HG03135 (cell line): ENCODE measurements around the gene CENPB.
"Not testable (repeated sequence)": the region's sequence is repeated elsewhere in the genome, so short reads cannot be mapped to it uniquely, and the experiment has no call there.

ENCODE experiments used
- ATAC-seq: cut with Tn5 transposase; IDR thresholded peaks from one replicate; pipeline ENCODE4 v1.9.1; 2021; ENCODE audit warnings: mild to moderate bottlenecking, moderate library complexity; ENCODE audit not compliant: unreplicated experiment

The CENPB gene

GRCh38 chr20:3789201-3789600 lies 2.7 kb upstream of the CENPB start:
- not testable (repeated sequence) for ATAC-seq

GRCh38 chr20:3788685-3789155 lies 2.2 kb upstream of the CENPB start:
- no peak for ATAC-seq

GRCh38 chr20:3787324-3788014 lies 929 bp upstream of the CENPB start:
- ATAC-seq, result no peak

DNA sequence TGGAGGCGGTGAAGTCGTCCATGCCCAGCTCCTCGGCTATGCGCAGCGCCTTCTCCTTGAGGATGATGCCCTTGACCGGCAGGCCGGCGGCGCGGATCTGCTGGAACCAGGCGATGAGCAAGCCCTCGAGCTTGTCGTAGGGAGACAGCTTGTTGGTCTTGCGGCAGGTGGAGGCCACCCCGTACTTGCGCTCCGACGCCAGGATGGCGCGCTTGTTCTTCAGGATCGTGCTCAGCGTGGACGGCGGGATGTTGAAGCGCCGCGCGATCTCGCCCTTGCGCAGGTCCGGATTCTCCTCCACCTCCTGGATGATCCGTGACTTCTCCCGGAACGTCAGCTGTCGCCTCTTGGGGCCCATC lies 435 bp downstream of the CENPB start:
- ATAC-seq, result peak; percentile 33

DNA sequence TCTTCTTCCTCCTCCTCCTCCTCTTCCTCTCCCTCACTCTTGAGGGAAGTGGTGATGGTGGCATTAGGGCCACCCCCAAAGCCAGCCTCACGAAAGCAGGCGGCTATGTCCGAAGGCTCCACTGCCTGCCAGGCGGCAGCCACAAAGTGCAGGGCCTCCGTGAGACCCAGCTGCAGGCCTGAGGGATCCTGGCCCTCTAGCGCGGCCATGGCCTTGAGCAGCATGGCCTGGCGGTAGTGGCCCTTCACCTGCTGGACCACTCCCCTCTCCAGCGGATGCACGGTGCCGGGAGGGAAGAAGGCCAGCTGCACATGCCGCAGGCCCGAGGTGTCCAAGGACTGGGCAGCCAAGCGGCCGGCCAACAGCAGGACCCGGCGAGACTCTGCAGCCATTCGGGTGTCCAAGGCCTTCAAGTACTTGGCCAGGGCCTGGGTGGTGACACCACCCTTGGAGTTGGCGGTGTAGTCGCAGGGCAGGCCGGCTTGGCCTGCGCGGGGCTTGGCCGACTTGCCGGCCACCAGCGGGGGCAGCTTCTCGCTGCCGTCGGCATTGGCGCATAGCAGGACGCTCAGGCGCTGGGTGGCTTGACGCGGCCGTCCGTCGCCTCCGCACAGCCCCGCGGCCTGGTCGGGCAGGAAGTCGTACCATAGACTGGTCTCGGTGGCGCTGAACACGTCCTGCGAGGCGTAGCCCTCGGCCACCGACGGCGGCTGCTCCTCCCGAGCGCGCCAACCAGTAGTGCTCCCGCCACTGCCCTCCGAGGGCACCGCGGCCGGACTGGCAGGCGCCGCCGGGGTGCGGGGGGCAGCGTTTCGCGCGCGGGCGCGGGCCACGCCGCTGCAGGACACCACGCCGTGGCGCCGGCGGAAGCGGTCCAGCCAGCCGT lies 1.1 kb downstream of the CENPB start:
- ATAC-seq, result no peak

- no peak for ATAC-seq
These were observed 1.7 kb downstream of the CENPB start for GRCh38 chr20:3784863-3785239.

GRCh38 chr20:3784216-3784853 lies 2.2 kb downstream of the CENPB start:
- no peak for ATAC-seq

- ATAC-seq, result no peak
These were observed 2.9 kb downstream of the CENPB start for GRCh38 chr20:3783511-3784195.

- no peak for ATAC-seq
These were observed 3.5 kb downstream of the CENPB start for GRCh38 chr20:3783068-3783489.

DNA sequence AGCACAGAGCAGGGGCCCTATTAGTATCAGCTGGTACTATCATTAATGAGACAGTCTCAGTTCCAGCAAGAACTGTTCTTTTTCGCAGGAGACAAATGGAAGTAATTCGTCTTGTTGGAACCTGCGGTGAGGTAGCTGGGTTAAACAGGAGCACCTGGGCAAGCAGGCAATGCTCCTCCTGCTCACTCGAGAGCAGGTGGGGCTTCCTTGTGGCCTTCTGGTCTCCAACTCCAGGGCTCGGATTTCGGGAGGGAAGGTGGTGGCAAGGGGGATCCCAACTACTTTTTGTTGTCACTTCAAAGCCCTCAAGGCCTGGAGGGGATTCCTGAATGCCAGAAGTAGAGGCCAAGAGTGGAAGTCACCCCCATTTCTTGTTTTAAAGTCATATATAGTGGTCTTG lies 3.9 kb downstream of the CENPB start:
- no peak for ATAC-seq

- peak; percentile 45 for ATAC-seq
These were observed 5.2 kb downstream of the CENPB start, which contains the start of gene SPEF1 for GRCh38 chr20:3781153-3781910. TSS of gene SPEF1 (minus strand) at chr20:3781448. CDS start at chr20:3781287, 161 bp downstream.

DNA sequence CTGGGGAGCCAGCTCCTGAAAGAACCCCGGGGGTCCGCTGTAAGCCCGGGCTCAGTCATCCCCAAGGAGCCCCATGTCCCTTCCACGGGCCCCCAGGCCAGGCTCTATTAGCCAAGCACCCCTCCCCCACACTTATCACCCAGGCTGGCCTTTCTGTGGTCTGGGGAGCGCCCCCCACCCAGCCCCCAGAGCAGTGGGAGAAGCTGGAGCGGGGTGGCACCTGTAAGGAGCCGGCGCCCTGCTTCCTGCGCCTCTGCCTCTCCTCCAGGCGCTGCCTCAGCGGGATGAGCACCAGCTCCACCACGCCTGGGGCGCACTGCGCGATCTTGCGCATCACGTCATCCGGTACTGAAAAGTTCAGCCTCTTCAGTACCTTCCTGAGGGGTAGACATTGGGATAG lies 7.6 kb downstream of the CENPB start:
- ATAC-seq, result no peak

GRCh38 chr20:3777716-3778629 lies 8.6 kb downstream of the CENPB start:
- no peak for ATAC-seq

GRCh38 chr20:3777381-3777715 lies 9.2 kb downstream of the CENPB start:
- ATAC-seq, result no peak

- no peak for ATAC-seq
These were observed 11.0 kb downstream of the CENPB start for GRCh38 chr20:3775457-3776108.

- ATAC-seq, result no peak
These were observed 14.9 kb downstream of the CENPB start for GRCh38 chr20:3771552-3772058.

DNA sequence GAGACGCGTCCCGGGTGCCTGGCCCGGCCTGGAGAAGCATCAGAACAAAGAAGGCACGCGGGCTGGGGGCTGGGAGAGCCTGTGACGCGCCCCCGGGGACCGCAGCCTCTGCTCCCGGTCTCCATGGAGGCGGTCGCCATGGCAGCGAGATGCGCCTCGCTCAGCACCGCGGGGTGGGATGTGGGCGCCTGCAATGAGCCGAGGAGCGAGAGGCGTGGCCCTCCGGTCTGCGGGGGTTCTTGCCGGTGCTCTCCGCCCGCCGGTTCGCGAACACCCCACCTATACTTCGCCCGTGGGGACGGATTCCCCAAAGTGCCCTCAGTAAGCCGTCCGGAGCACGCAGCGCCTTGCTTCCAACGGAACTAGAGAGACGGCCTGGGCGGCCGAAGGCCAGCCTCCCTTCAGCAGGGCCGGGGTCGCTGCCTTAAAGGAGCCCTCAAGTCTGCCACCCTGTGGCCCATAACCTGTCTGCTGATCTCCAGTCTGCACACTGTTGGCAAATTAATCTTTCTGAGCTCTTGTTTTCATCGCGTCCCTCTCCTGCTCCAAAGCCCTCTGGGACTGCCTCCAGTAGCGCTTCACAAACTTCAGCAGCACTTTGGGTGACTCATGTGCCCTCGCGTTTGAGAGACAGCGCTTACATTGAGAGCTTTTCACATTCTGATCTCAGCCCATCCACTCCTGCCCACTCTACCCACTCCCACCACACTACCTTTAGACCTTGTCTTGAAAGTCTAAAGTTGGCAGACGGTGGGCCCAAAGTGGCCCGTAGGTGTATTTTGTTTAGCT lies 18.0 kb downstream of the CENPB start:
- ATAC-seq, result peak; percentile 42
